ENCODE data around the gene VPS39.

- TF ChIP-seq POLR2A (IDR thresholded peaks at IDR 0.05) (no peak), CTCF (IDR thresholded peaks at IDR 0.05) (no peak)
Observed at GRCh38 chr15:42184296-42184695, 23.8 kb downstream of the VPS39 start.
